ENCODE measurements around the gene SERPINA3.

The SERPINA3 gene

GRCh38 chr14:94659901-94660300 is 47.7 kb downstream of the SERPINA3 start:
- no peak for DNase-seq

- no peak for DNase-seq
Observed at GRCh38 chr14:94660306-94660946, 48.2 kb downstream of the SERPINA3 start.

- DNase-seq: no peak
Observed at GRCh38 chr14:94663538-94663937, 51.3 kb downstream of the SERPINA3 start.

- no peak for DNase-seq
Observed at GRCh38 chr14:94663965-94664704, 51.9 kb downstream of the SERPINA3 start.

GRCh38 chr14:94665121-94665520 is 52.9 kb downstream of the SERPINA3 start:
- no peak for DNase-seq

- DNase-seq: no peak
Observed at GRCh38 chr14:94665544-94665943, 53.4 kb downstream of the SERPINA3 start.

- no peak for DNase-seq
Observed at GRCh38 chr14:94670692-94671285, 58.6 kb downstream of the SERPINA3 start.

GRCh38 chr14:94671870-94672444 is 59.8 kb downstream of the SERPINA3 start:
- DNase-seq: no peak

- no peak for DNase-seq
Observed at GRCh38 chr14:94673071-94673470, 60.9 kb downstream of the SERPINA3 start.
